Measurements from ENCODE around the gene EXO1. TPM values are rescaled to one million over a fixed set of nuclear protein-coding genes. Genes with fewer than 3 reads are reported as not detected.
A peak's percentile ranks its signal among the peaks of the same experiment; 100 is the strongest.
"Not testable (repeated sequence)": the region's sequence is repeated elsewhere in the genome, so short reads cannot be mapped to it uniquely, and the experiment has no call there.

The EXO1 gene
- polyA plus RNA-seq, 1 of the 3 experiments (the other 2 are of a cell fraction) = 3.9 TPM

DNA sequence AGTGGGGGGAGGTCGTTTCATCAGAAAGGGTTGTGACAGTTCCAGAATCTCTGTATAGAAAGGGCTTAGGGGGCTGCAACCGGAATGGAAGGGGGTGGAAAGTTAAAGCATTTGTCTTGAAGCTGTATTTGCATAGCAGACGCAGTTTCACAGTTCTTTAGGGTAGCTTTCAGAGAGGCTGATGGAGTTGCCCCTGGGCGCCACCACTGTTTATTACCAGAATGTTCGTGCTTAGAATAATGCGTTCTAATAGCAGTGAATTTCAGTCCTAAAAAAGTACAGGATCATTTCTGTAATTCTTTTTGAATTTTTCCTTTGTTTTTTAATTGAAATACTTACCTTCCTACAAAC, 1.3 kb downstream of the EXO1 start:
- H3K4me2 ChIP-seq = peak overlapping the region; percentile 97
- CTCF ChIA-PET = interaction anchor here (1.2 to 5.6 kb wide), 3 partner anchors 15 to 239 kb away, joined by 3 to 36 read pairs (median 5); no protein-coding TSS in a partner anchor
- TF ChIP-seq, protein P1, sequence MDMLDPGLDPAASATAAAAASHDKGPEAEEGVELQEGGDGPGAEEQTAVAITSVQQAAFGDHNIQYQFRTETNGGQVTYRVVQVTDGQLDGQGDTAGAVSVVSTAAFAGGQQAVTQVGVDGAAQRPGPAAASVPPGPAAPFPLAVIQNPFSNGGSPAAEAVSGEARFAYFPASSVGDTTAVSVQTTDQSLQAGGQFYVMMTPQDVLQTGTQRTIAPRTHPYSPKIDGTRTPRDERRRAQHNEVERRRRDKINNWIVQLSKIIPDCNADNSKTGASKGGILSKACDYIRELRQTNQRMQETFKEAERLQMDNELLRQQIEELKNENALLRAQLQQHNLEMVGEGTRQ (IDR thresholded peaks at IDR 0.05; ENCODE audit: borderline replicate concordance, low read depth, low read length) = no peak
- peak overlapping the region; percentile 97 for H2AFZ ChIP-seq (ENCODE audit: low read depth)
- POLR2A ChIA-PET = interaction anchor here (1.5 kb wide), 1 partner anchor 239 kb away, joined by 4 read pairs; no protein-coding TSS in a partner anchor
- DNase-seq = peak; percentile 30
- peak overlapping the region; percentile 85; the same call in 1 of the 2 replicates for H3K9ac ChIP-seq
- H3K4me1 ChIP-seq (ENCODE audit: control insufficient read depth in 1 of 2, insufficient read depth in 2 of 2, low read depth in 1 of 2, low read length in 1 of 2) = peaks cover 0 to 17% of the 10 kb centered on the region in 2 experiments; a peak in 2 of 4 replicates
- H3F3A ChIP-seq (replicated peaks; ENCODE audit: insufficient read depth) = no peaks in the 10 kb centered on the region
- H3K9me2 ChIP-seq = no peaks in the 10 kb centered on the region
- no peaks in the 10 kb centered on the region for H4K20me1 ChIP-seq (ENCODE audit: insufficient read depth)
- H3K79me2 ChIP-seq (ENCODE audit: insufficient read depth) = peaks cover 12% of the 10 kb centered on the region
- no peaks in the 10 kb centered on the region for H3K9me3 ChIP-seq
- H3K4me3 ChIP-seq (ENCODE audit: low read depth in 2 of 2, low read length in 1 of 2) = peak overlapping the region; percentile 96 to 99
- peak overlapping the region in 1 of 2 experiments; percentile 100; a peak in 2 of 4 replicates for H3K27ac ChIP-seq (ENCODE audit: low read depth in 2 of 2, low read length in 1 of 2)
- H3K27me3 ChIP-seq (ENCODE audit: insufficient read depth) = no peaks in the 10 kb centered on the region
- H3K36me3 ChIP-seq (replicated peaks in 1 of 2; ENCODE audit: control insufficient read depth in 1 of 2, insufficient read depth in 2 of 2, low read length in 1 of 2) = peaks cover 6 to 12% of the 10 kb centered on the region in 2 experiments
- WGBS (ENCODE audit: low lambda C conversion rate) = 15% methylated on average over 6 of the region's 6 CpGs

DNA sequence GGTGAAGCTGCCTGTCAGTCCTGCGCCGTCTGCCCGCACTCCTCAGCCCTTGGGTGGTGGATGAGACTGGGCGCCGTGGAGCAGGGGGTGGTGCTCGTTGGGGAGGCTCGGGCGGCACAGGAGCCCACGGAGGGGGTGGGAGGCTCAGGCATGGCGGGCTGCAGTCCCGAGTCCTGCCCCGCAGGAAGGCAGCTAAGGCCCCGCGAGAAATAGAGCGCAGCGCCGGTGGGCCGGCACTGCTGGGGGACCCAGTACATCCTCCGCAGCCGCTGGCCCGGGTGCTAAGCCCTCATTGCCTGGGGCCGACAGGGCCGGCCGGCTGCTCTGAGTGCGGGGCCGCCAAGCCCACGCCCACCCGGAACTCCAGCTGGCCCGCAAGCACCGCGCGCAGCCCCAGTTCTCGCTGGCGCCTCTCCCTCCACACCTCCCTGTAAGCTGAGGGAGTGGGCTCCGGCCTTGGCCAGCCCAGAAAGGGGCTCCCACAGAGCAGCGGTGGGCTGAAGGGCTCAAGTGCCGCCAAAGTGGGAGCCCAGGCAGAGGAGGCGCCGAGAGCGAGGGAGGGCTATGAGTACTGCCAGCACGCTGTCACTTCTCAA, 7.6 kb downstream of the EXO1 start:
- DNase-seq; H3K27me3 ChIP-seq (ENCODE audit: insufficient read depth); H3K4me1 ChIP-seq (ENCODE audit: control insufficient read depth in 1 of 2, insufficient read depth in 2 of 2, low read depth in 1 of 2, low read length in 1 of 2); H3K9ac ChIP-seq; H3K9me3 ChIP-seq; H3F3A ChIP-seq (replicated peaks; ENCODE audit: insufficient read depth); H3K79me2 ChIP-seq (ENCODE audit: insufficient read depth); H3K27ac ChIP-seq (ENCODE audit: low read depth in 2 of 2, low read length in 1 of 2); POLR2A ChIA-PET; H4K20me1 ChIP-seq (ENCODE audit: insufficient read depth); H3K4me3 ChIP-seq (ENCODE audit: low read depth in 2 of 2, low read length in 1 of 2); H2AFZ ChIP-seq (ENCODE audit: low read depth); H3K9me2 ChIP-seq; H3K4me2 ChIP-seq: not testable (repeated sequence)
- CTCF ChIA-PET = interaction anchor here (0.6 to 1.6 kb wide), 3 partner anchors 8 to 245 kb away, joined by 3 to 5 read pairs (median 4); partner anchors contain the start of gene EXO1
- WGBS (ENCODE audit: low lambda C conversion rate) = 98% methylated on average over 10 of the region's 41 CpGs
- peaks cover 21 to 46% of the 10 kb centered on the region in 2 experiments for H3K36me3 ChIP-seq (replicated peaks in 1 of 2; ENCODE audit: control insufficient read depth in 1 of 2, insufficient read depth in 2 of 2, low read length in 1 of 2)

DNA sequence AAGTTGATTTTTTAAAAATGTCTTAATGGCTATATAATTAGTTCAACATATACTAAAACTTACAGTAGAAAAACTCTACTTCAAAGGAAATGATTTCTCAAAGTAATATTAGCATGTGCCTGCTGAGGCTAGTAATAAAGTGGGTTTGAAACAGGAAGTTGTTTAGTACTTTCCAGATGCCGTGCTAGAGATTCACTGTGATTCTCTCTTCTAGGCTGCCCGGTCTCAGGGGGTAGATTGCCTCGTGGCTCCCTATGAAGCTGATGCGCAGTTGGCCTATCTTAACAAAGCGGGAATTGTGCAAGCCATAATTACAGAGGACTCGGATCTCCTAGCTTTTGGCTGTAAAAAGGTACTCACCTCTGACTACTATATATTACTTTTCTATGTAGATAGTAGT, 9.1 kb downstream of the EXO1 start:
- Histone ChIP-seq H4K20me1 (ENCODE audit: insufficient read depth) (no peaks in the 10 kb centered on the region), H3K9ac (no peak overlapping the region), H2AFZ (ENCODE audit: low read depth) (no peak overlapping the region; the same call in 1 of the 2 replicates), H3K79me2 (ENCODE audit: insufficient read depth) (no peaks in the 10 kb centered on the region), H3K27me3 (ENCODE audit: insufficient read depth) (no peaks in the 10 kb centered on the region), H3K4me1 (ENCODE audit: control insufficient read depth in 1 of 2, insufficient read depth in 2 of 2, low read depth in 1 of 2, low read length in 1 of 2) (no peaks in the 10 kb centered on the region; a peak in 2 of 4 replicates), H3K27ac (ENCODE audit: low read depth in 2 of 2, low read length in 1 of 2) (no peak overlapping the region; a peak in 1 of 4 replicates), H3K36me3 (replicated peaks in 1 of 2; ENCODE audit: control insufficient read depth in 1 of 2, insufficient read depth in 2 of 2, low read length in 1 of 2) (peaks cover 22 to 50% of the 10 kb centered on the region in 2 experiments), H3K9me3 (no peaks in the 10 kb centered on the region), H3K4me3 (ENCODE audit: low read depth in 2 of 2, low read length in 1 of 2) (no peak overlapping the region), H3F3A (replicated peaks; ENCODE audit: insufficient read depth) (peaks cover 5% of the 10 kb centered on the region), H3K4me2 (no peak overlapping the region), H3K9me2 (no peaks in the 10 kb centered on the region)
- ChIA-PET CTCF (interaction anchor here (0.7 to 1.6 kb wide), 3 partner anchors 9 to 246 kb away, joined by 3 to 5 read pairs (median 4); partner anchors contain the start of gene EXO1), POLR2A (no interaction called here)
- WGBS (ENCODE audit: low lambda C conversion rate) = 78% methylated on average over 6 of the region's 6 CpGs
- DNase-seq = peak; percentile 45
- TF ChIP-seq, protein P2, sequence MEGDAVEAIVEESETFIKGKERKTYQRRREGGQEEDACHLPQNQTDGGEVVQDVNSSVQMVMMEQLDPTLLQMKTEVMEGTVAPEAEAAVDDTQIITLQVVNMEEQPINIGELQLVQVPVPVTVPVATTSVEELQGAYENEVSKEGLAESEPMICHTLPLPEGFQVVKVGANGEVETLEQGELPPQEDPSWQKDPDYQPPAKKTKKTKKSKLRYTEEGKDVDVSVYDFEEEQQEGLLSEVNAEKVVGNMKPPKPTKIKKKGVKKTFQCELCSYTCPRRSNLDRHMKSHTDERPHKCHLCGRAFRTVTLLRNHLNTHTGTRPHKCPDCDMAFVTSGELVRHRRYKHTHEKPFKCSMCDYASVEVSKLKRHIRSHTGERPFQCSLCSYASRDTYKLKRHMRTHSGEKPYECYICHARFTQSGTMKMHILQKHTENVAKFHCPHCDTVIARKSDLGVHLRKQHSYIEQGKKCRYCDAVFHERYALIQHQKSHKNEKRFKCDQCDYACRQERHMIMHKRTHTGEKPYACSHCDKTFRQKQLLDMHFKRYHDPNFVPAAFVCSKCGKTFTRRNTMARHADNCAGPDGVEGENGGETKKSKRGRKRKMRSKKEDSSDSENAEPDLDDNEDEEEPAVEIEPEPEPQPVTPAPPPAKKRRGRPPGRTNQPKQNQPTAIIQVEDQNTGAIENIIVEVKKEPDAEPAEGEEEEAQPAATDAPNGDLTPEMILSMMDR (IDR thresholded peaks at IDR 0.05) = no peak
- TF ChIP-seq SIN3A (IDR thresholded peaks at IDR 0.05; ENCODE audit: borderline replicate concordance, low read depth, low read length) = no peak
- no peak for TF ChIP-seq GATA2 (CRISPR knock-in tag; IDR thresholded peaks at IDR 0.05)
- TF ChIP-seq GABPA (IDR thresholded peaks at IDR 0.05; ENCODE audit: low read depth) = no peak
- TF ChIP-seq TCF12 (IDR thresholded peaks at IDR 0.05) = no peak
- no peak for TF ChIP-seq MXI1 (IDR thresholded peaks at IDR 0.05; ENCODE audit: low read depth, low read length)
- no peak for TF ChIP-seq FOSL2 (IDR thresholded peaks at IDR 0.05; ENCODE audit: borderline replicate concordance, low read depth)
- no peak for TF ChIP-seq TAF1 (IDR thresholded peaks at IDR 0.05; ENCODE audit: borderline replicate concordance, low read depth, low read length)
- no peak for TF ChIP-seq ELF1 (IDR thresholded peaks at IDR 0.05)
- TF ChIP-seq, protein P3, sequence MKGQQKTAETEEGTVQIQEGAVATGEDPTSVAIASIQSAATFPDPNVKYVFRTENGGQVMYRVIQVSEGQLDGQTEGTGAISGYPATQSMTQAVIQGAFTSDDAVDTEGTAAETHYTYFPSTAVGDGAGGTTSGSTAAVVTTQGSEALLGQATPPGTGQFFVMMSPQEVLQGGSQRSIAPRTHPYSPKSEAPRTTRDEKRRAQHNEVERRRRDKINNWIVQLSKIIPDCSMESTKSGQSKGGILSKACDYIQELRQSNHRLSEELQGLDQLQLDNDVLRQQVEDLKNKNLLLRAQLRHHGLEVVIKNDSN (IDR thresholded peaks at IDR 0.05; ENCODE audit: borderline replicate concordance, low read depth) = no peak
- TF ChIP-seq, protein P4, sequence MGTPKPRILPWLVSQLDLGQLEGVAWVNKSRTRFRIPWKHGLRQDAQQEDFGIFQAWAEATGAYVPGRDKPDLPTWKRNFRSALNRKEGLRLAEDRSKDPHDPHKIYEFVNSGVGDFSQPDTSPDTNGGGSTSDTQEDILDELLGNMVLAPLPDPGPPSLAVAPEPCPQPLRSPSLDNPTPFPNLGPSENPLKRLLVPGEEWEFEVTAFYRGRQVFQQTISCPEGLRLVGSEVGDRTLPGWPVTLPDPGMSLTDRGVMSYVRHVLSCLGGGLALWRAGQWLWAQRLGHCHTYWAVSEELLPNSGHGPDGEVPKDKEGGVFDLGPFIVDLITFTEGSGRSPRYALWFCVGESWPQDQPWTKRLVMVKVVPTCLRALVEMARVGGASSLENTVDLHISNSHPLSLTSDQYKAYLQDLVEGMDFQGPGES (IDR thresholded peaks at IDR 0.05; ENCODE audit: low read depth, low read length) = no peak
- TF ChIP-seq EZH2phosphoT487 (IDR thresholded peaks at IDR 0.05; ENCODE audit: borderline replicate concordance, low read depth) = no peak
- TF ChIP-seq RFX5 (IDR thresholded peaks at IDR 0.05; ENCODE audit: low read length) = no peak
- TF ChIP-seq NRF1 (IDR thresholded peaks at IDR 0.05; ENCODE audit: low read depth, low read length) = no peak
- TF ChIP-seq YY1 (IDR thresholded peaks at IDR 0.05; ENCODE audit: low read depth) = no peak

All from SK-N-SH (cell line).